ENCODE data around the gene FRMD6.

DNA sequence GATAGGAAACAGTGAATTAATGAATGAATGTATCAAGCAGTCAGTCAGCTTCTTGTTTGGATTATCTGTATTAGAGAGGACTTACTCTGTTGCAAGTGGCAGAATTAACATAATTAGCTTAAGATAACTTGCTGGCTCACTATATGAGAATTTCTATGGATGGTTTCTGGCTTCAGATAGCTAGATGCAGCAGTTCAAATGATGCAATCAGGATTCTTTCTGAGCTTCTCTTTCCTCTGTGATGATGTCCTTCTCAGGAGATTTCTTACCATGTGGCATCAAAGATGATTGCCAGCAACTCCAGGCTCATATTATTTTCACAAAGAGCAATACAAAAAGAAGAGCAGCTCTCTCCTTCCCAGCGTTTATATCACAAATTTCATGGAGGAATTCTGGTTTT, 30.7 kb downstream of the FRMD6 start:
- TF ChIP-seq, protein P1, sequence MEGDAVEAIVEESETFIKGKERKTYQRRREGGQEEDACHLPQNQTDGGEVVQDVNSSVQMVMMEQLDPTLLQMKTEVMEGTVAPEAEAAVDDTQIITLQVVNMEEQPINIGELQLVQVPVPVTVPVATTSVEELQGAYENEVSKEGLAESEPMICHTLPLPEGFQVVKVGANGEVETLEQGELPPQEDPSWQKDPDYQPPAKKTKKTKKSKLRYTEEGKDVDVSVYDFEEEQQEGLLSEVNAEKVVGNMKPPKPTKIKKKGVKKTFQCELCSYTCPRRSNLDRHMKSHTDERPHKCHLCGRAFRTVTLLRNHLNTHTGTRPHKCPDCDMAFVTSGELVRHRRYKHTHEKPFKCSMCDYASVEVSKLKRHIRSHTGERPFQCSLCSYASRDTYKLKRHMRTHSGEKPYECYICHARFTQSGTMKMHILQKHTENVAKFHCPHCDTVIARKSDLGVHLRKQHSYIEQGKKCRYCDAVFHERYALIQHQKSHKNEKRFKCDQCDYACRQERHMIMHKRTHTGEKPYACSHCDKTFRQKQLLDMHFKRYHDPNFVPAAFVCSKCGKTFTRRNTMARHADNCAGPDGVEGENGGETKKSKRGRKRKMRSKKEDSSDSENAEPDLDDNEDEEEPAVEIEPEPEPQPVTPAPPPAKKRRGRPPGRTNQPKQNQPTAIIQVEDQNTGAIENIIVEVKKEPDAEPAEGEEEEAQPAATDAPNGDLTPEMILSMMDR (IDR thresholded peaks at IDR 0.05) = no peak
- no peak for TF ChIP-seq POLR2A (IDR thresholded peaks at IDR 0.05)

Measured in uterus (tissue), 2 donors.